Muscle layer of colon (tissue), 2 donors: ENCODE data around the gene AZU1.
A peak's percentile ranks its signal among the peaks of the same experiment; 100 is the strongest.

Experiments
- H3K27ac ChIP-seq: one replicate; pipeline ENCODE4 v1.7.0; 2013; ENCODE audit warnings: low read depth, mild to moderate bottlenecking, low read length, moderate library complexity
- H3K27me3 ChIP-seq, 2 donors: one replicate each; pipeline ENCODE4 v1.7.0; 2013; ENCODE audit warnings: low read length in 2 of 2, mild to moderate bottlenecking in 2 of 2; ENCODE audit not compliant: insufficient read depth in 2 of 2, control insufficient read depth in 1 of 2
- H3K36me3 ChIP-seq: one replicate; pipeline ENCODE4 v1.7.0; 2013; ENCODE audit warnings: mild to moderate bottlenecking, low read length; ENCODE audit not compliant: insufficient read depth
- H3K4me1 ChIP-seq: one replicate; pipeline ENCODE4 v1.7.0; 2013; ENCODE audit warnings: mild to moderate bottlenecking, low read length; ENCODE audit not compliant: insufficient read depth
- H3K4me3 ChIP-seq, 2 donors: one replicate each; pipeline ENCODE4 v1.7.0; 2013; ENCODE audit warnings: low read length in 2 of 2, low read depth in 1 of 2, mild to moderate bottlenecking in 1 of 2, moderate library complexity in 1 of 2
- H3K9ac ChIP-seq: one replicate; pipeline ENCODE4 v1.7.0; 2013; ENCODE audit warnings: low read length
- H3K9me3 ChIP-seq: one replicate; pipeline ENCODE4 v1.7.0; 2013; ENCODE audit warnings: mild to moderate bottlenecking, low read length
- donor health status: abdominal sarcoma.
- donor health status: Adenocarcinoma of cecum.

Gene AZU1

GRCh38 chr19:867855-868457 lies 40.3 kb downstream of the AZU1 start:
- Histone ChIP-seq H3K27me3 (peaks cover 0 to under 1% of the 10 kb centered on the region in 2 donors), H3K9me3 (no peaks in the 10 kb centered on the region), H3K4me1 (peaks cover 13% of the 10 kb centered on the region), H3K4me3 (no peak overlapping the region), H3K27ac (no peak overlapping the region), H3K9ac (no peak overlapping the region), H3K36me3 (peaks cover 21% of the 10 kb centered on the region)

GRCh38 chr19:868458-869244 lies 41.0 kb downstream of the AZU1 start:
- Histone ChIP-seq H3K36me3 (peaks cover 25% of the 10 kb centered on the region), H3K9me3 (no peaks in the 10 kb centered on the region), H3K9ac (no peak overlapping the region), H3K4me1 (peaks cover 12% of the 10 kb centered on the region), H3K27ac (peak overlapping the region; percentile 86), H3K27me3 (no peaks in the 10 kb centered on the region), H3K4me3 (no peak overlapping the region)

GRCh38 chr19:869245-870177 lies 41.9 kb downstream of the AZU1 start:
- no peaks in the 10 kb centered on the region for H3K9me3 ChIP-seq
- H3K27ac ChIP-seq, result peak overlapping the region; percentile 86
- H3K4me1 ChIP-seq, result peaks cover 9% of the 10 kb centered on the region
- no peak overlapping the region for H3K9ac ChIP-seq
- no peak overlapping the region for H3K4me3 ChIP-seq
- H3K27me3 ChIP-seq, result no peaks in the 10 kb centered on the region
- peaks cover 32% of the 10 kb centered on the region for H3K36me3 ChIP-seq

- Histone ChIP-seq H3K4me1 (peaks cover 9% of the 10 kb centered on the region), H3K27ac (peak overlapping the region; percentile 86), H3K9me3 (no peaks in the 10 kb centered on the region), H3K27me3 (no peaks in the 10 kb centered on the region), H3K36me3 (peaks cover 35% of the 10 kb centered on the region), H3K9ac (no peak overlapping the region), H3K4me3 (no peak overlapping the region)
These were observed 42.7 kb downstream of the AZU1 start for GRCh38 chr19:870314-870713.

- Histone ChIP-seq H3K27me3 (no peaks in the 10 kb centered on the region), H3K9ac (no peak overlapping the region), H3K9me3 (no peaks in the 10 kb centered on the region), H3K4me1 (peaks cover 9% of the 10 kb centered on the region), H3K27ac (peak overlapping the region; percentile 68), H3K36me3 (peaks cover 37% of the 10 kb centered on the region), H3K4me3 (no peak overlapping the region)
These were observed 43.3 kb downstream of the AZU1 start for GRCh38 chr19:870963-871401.

- Histone ChIP-seq H3K36me3 (peaks cover 43% of the 10 kb centered on the region), H3K4me1 (peaks cover 9% of the 10 kb centered on the region), H3K27ac (peak overlapping the region; percentile 68), H3K27me3 (no peaks in the 10 kb centered on the region), H3K9ac (no peak overlapping the region), H3K4me3 (no peak overlapping the region), H3K9me3 (no peaks in the 10 kb centered on the region)
These were observed 44.0 kb downstream of the AZU1 start for GRCh38 chr19:871446-872265.

- peak overlapping the region; percentile 65 for H3K27ac ChIP-seq
- no peaks in the 10 kb centered on the region for H3K9me3 ChIP-seq
- no peak overlapping the region for H3K9ac ChIP-seq
- peaks cover 45% of the 10 kb centered on the region for H3K36me3 ChIP-seq
- H3K4me3 ChIP-seq, result no peak overlapping the region
- peaks cover 9% of the 10 kb centered on the region for H3K4me1 ChIP-seq
- H3K27me3 ChIP-seq, result no peaks in the 10 kb centered on the region
These were observed 44.8 kb downstream of the AZU1 start for GRCh38 chr19:872266-872951.

GRCh38 chr19:873084-873483 lies 45.4 kb downstream of the AZU1 start:
- Histone ChIP-seq H3K9ac (no peak overlapping the region), H3K27me3 (no peaks in the 10 kb centered on the region), H3K4me1 (peaks cover 9% of the 10 kb centered on the region), H3K4me3 (no peak overlapping the region), H3K27ac (no peak overlapping the region), H3K36me3 (peaks cover 42% of the 10 kb centered on the region), H3K9me3 (no peaks in the 10 kb centered on the region)

- Histone ChIP-seq H3K4me3 (no peak overlapping the region), H3K27me3 (no peaks in the 10 kb centered on the region), H3K27ac (no peak overlapping the region), H3K4me1 (peaks cover 8% of the 10 kb centered on the region), H3K36me3 (peaks cover 42% of the 10 kb centered on the region), H3K9me3 (no peaks in the 10 kb centered on the region), H3K9ac (no peak overlapping the region)
These were observed 46.0 kb downstream of the AZU1 start for GRCh38 chr19:873561-874041.

GRCh38 chr19:875265-875879 lies 47.7 kb downstream of the AZU1 start:
- Histone ChIP-seq H3K27me3 (no peaks in the 10 kb centered on the region), H3K9me3 (no peaks in the 10 kb centered on the region), H3K4me1 (no peaks in the 10 kb centered on the region), H3K36me3 (peaks cover 39% of the 10 kb centered on the region), H3K27ac (no peak overlapping the region), H3K4me3 (no peak overlapping the region), H3K9ac (no peak overlapping the region)
